Stomach (tissue), 4 donors: Measurements from ENCODE around the gene DCLRE1C.

Experiments used
- EP300 ChIP-seq: sonication (generic); formaldehyde crosslinking; IDR thresholded peaks from one replicate; pipeline ENCODE4 v1.6.1; 2017; ENCODE audit warnings: antibody characterized with exemption
- POLR2A ChIP-seq, 4 donors: fragments of 450-650 bp; IDR thresholded peaks; one replicate each; pipeline ENCODE4 v1.6.1; 2016; ENCODE audit warnings: antibody characterized with exemption in 4 of 4, control low read depth in 2 of 4, mild to moderate bottlenecking in 1 of 4, moderate library complexity in 1 of 4
- POLR2AphosphoS5 ChIP-seq, 3 donors: sonication (generic); formaldehyde crosslinking; IDR thresholded peaks; one replicate each; pipeline ENCODE4 v1.6.1; 2016; ENCODE audit warnings: antibody characterized with exemption in 3 of 3
- TF ChIP-seq, protein P1 (sequence below), 7 experiments: fragments of 450-650 bp in 4 of 7; fragments of 200-600 bp in 3 of 7; sonication (generic) in 3 of 7; IDR thresholded peaks; one replicate each; pipeline ENCODE4 v1.5.1; 2016 to 2019; ENCODE audit warnings: antibody characterized with exemption in 7 of 7, control low read depth in 2 of 7, mild to moderate bottlenecking in 1 of 7

GRCh38 chr10:14936584-14936983 is 17.3 kb downstream of the DCLRE1C start:
- TF ChIP-seq, protein P1, sequence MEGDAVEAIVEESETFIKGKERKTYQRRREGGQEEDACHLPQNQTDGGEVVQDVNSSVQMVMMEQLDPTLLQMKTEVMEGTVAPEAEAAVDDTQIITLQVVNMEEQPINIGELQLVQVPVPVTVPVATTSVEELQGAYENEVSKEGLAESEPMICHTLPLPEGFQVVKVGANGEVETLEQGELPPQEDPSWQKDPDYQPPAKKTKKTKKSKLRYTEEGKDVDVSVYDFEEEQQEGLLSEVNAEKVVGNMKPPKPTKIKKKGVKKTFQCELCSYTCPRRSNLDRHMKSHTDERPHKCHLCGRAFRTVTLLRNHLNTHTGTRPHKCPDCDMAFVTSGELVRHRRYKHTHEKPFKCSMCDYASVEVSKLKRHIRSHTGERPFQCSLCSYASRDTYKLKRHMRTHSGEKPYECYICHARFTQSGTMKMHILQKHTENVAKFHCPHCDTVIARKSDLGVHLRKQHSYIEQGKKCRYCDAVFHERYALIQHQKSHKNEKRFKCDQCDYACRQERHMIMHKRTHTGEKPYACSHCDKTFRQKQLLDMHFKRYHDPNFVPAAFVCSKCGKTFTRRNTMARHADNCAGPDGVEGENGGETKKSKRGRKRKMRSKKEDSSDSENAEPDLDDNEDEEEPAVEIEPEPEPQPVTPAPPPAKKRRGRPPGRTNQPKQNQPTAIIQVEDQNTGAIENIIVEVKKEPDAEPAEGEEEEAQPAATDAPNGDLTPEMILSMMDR (IDR thresholded peaks at IDR 0.05) = no peak
- no peak for TF ChIP-seq POLR2AphosphoS5 (IDR thresholded peaks at IDR 0.05)
- no peak for TF ChIP-seq POLR2A (IDR thresholded peaks at IDR 0.05)
- no peak for TF ChIP-seq EP300
